ENCODE data around the gene SLC25A22. TPM values are rescaled to one million over a fixed set of nuclear protein-coding genes. Genes with fewer than 3 reads are reported as not detected.

Gene SLC25A22
- total and polyA plus RNA-seq, 12 donors, result 2.2 to 11.1 (median 4.0) TPM

GRCh38 chr11:831118-831864 lies 33.2 kb upstream of the SLC25A22 start:
- peak overlapping the region in 5 of 10 donors; percentile 33 to 69 (median 52) for H3K4me3 ChIP-seq
- ATAC-seq (no peak), DNase-seq (no peak)
- peaks cover 0 to 62% (median 0%) of the 10 kb centered on the region in 7 donors for H3K27me3 ChIP-seq
- H3K36me3 ChIP-seq, result peaks cover 0 to 7% (median 2%) of the 10 kb centered on the region in 9 donors
- no peaks in the 10 kb centered on the region for H3K9me3 ChIP-seq
- peak overlapping the region in 2 of 10 donors; percentile 85 to 97 for H3K27ac ChIP-seq
- no peak for TF ChIP-seq CTCF (IDR thresholded peaks at IDR 0.05)
- intact Hi-C loops (cut with DNase I), result no loop called here
- WGBS, 2 donors, result 73 to 74% methylated on average over 31 of the region's 31 CpGs
- peaks cover 40 to 92% (median 83%) of the 10 kb centered on the region in 9 donors for H3K4me1 ChIP-seq

GRCh38 chr11:830295-831117 lies 32.4 kb upstream of the SLC25A22 start:
- WGBS, 2 donors, result 11 to 17% methylated on average over 77 to 78 of the region's 78 CpGs
- DNase-seq, result peak; percentile 81 to 84
- peak overlapping the region in 6 of 10 donors; percentile 85 to 90 (median 88) for H3K27ac ChIP-seq
- H3K9me3 ChIP-seq, result no peaks in the 10 kb centered on the region
- intact Hi-C loops (cut with DNase I), result no loop called here
- no peak for TF ChIP-seq CTCF (IDR thresholded peaks at IDR 0.05)
- H3K27me3 ChIP-seq, result peaks cover 0 to 64% (median 0%) of the 10 kb centered on the region in 7 donors
- H3K4me3 ChIP-seq, result peak overlapping the region in 9 of 10 donors; percentile 31 to 69 (median 52)
- ATAC-seq, result peak; percentile 29 to 59 (median 46)
- peaks cover 0 to 5% (median 0%) of the 10 kb centered on the region in 9 donors for H3K36me3 ChIP-seq
- H3K4me1 ChIP-seq, result peaks cover 44 to 94% (median 84%) of the 10 kb centered on the region in 9 donors

- Histone ChIP-seq H3K4me3 (peak overlapping the region; percentile 3 to 69 (median 48)), H3K4me1 (peaks cover 41 to 89% (median 78%) of the 10 kb centered on the region in 9 donors), H3K27ac (peak overlapping the region in 9 of 10 donors; percentile 61 to 90 (median 87)), H3K36me3 (peaks cover 0 to 11% (median 4%) of the 10 kb centered on the region in 9 donors), H3K27me3 (peaks cover 0 to 64% (median 0%) of the 10 kb centered on the region in 7 donors), H3K9me3 (no peaks in the 10 kb centered on the region)
- 5 to 8% methylated on average over 39 of the region's 39 CpGs for WGBS, 2 donors
- DNase-seq (no peak), ATAC-seq (no peak)
- intact Hi-C loops (cut with DNase I), result no loop called here
- no peak for TF ChIP-seq CTCF (IDR thresholded peaks at IDR 0.05)
Observed at GRCh38 chr11:829847-830294, 31.8 kb upstream of the SLC25A22 start.
